Panc1 (cell line): Measurements from ENCODE around the gene FNBP1L. TPM values are rescaled to one million over a fixed set of nuclear protein-coding genes. Genes with fewer than 3 reads are reported as not detected.
A peak's percentile ranks its signal among the peaks of the same experiment; 100 is the strongest.
"Not testable (repeated sequence)": the region's sequence is repeated elsewhere in the genome, so short reads cannot be mapped to it uniquely, and the experiment has no call there.

ENCODE experiments used
- ATAC-seq: fragments of 200-7000 bp; cut with Tn5 transposase; 2 replicates; pipeline ENCODE4 v1.9.1; 2020; ENCODE audit warnings: mild to moderate bottlenecking, moderate library complexity
- BruUV-seq: library from RNA; stranded (reverse); fragments of 400-500 nt; replicated peaks from 2 replicates; lab custom pipeline; 2021; lab: Mats Ljungman, UMichigan
- CTCF ChIA-PET: fragments of 300-600 bp; sonication (Branson Sonifier 250); formaldehyde crosslinking; loops from one replicate; lab custom pipeline; 2022; ENCODE audit warnings: antibody characterized with exemption; lab: Charles Lee
- POLR2A ChIA-PET: fragments of 300-600 bp; sonication (Branson Sonifier 250); formaldehyde crosslinking; loops from one replicate; lab custom pipeline; 2022; ENCODE audit warnings: antibody characterized with exemption; lab: Charles Lee
- DNase-seq: peaks from one replicate; pipeline ENCODE4 v3.0.0-alpha.2; 2010; ENCODE audit warnings: low read depth, low spot score
- H3K27ac ChIP-seq: 2 replicates; pipeline ENCODE4 v1.5.1; 2011; ENCODE audit warnings: mild to moderate bottlenecking, low read length, inconsistent platforms
- H3K27me3 ChIP-seq: fragments of 200-500 bp; sonication (Bioruptor generic); 2 replicates; pipeline ENCODE4 v1.6.0; 2014; ENCODE audit warnings: low read length, inconsistent platforms; ENCODE audit not compliant: control insufficient read depth, insufficient read depth
- H3K36me3 ChIP-seq: fragments of 200-500 bp; sonication (Bioruptor generic); 2 replicates; pipeline ENCODE4 v1.5.1; 2014; ENCODE audit warnings: inconsistent platforms, mild to moderate bottlenecking, low read length, moderate library complexity; ENCODE audit not compliant: control insufficient read depth, insufficient read depth
- H3K4me1 ChIP-seq: 2 replicates; pipeline ENCODE4 v1.5.1; 2011; ENCODE audit warnings: inconsistent platforms, mild to moderate bottlenecking, low read length, moderate library complexity; ENCODE audit not compliant: control insufficient read depth, insufficient read depth
- H3K4me3 ChIP-seq, 2 experiments: 2 replicates each; pipeline ENCODE4 v1.5.1; 2011 to 2012; ENCODE audit warnings: low read depth in 2 of 2, low read length in 2 of 2, mild to moderate bottlenecking in 2 of 2, inconsistent platforms in 1 of 2, moderate library complexity in 1 of 2
- H3K9me3 ChIP-seq: fragments of 200-500 bp; sonication (Bioruptor generic); 2 replicates; pipeline ENCODE4 v1.5.1; 2014; ENCODE audit warnings: low read depth, mild to moderate bottlenecking, inconsistent platforms, low read length, moderate library complexity; ENCODE audit not compliant: control insufficient read depth, insufficient read depth
- CTCF ChIP-seq: fragments of 450-650 bp; IDR thresholded peaks from 2 replicates; pipeline ENCODE4 v1.5.1; 2017; ENCODE audit warnings: mild to moderate bottlenecking
- POLR2AphosphoS5 ChIP-seq: IDR thresholded peaks from 2 replicates; pipeline ENCODE4 v1.6.1; 2012; ENCODE audit warnings: mild to moderate bottlenecking, low read depth, low read length, moderate library complexity
- SIN3A ChIP-seq: IDR thresholded peaks from 2 replicates; pipeline ENCODE4 v1.6.1; 2012; ENCODE audit warnings: low read depth, mild to moderate bottlenecking, low read length, moderate library complexity, borderline replicate concordance; ENCODE audit not compliant: insufficient read depth
- TCF7L2 ChIP-seq: IDR thresholded peaks from 2 replicates; pipeline ENCODE4 v1.6.1; 2011; ENCODE audit warnings: mild to moderate bottlenecking, low read depth, low read length, inconsistent platforms
- in situ Hi-C: cut with HindIII; loops from 2 replicates; pipeline ENCODE4 v1.10.0; 2016; ENCODE audit warnings: low sequenced_read_pairs, low pct_unique_long_range_greater_than_20kb
- intact Hi-C: fragments of 100-400 bp; cut with micrococcal nuclease; formaldehyde crosslinking; loops from one replicate; pipeline ENCODE4 v1.10.0; 2022; ENCODE audit not compliant: unreplicated experiment
- total RNA-seq: library from RNA; stranded (reverse); gene quantifications from one replicate; pipeline ENCODE4 v1.2.1, GENCODE V29; 2021; ENCODE audit not compliant: unreplicated experiment
- TF ChIP-seq, protein P1 (sequence below), 2 experiments: IDR thresholded peaks; 2 replicates each; pipeline ENCODE4 v1.6.1; 2011 to 2012; ENCODE audit warnings: low read depth in 2 of 2, control low read depth in 1 of 2, low read length in 1 of 2, mild to moderate bottlenecking in 1 of 2, moderate library complexity in 1 of 2; ENCODE audit not compliant: insufficient read depth in 1 of 2

Gene FNBP1L
- total RNA-seq, 1 experiment from 2014 or later: 25.1 TPM

DNA sequence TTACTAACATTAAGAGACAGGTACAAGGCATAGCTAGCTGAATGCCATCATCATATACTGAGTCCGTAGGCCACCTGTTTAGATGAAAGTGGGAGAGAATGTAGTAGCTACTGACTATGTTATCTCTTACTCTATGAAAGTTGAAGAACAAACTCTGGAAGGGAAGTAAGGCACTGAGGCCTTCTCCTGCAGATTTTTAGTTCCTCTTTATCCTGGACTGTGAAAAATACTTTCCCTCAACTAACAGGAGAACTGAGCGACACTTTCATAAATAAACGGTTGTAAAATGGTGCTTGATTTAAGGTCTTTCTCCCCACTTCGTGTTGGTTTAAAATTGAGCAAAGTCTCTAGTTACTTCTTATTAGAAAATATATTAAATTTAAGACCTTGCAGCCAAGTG is 101.9 kb downstream of the FNBP1L start:
- intact Hi-C loops: loop anchor here (10.0 kb wide), 1 partner anchor 105 kb away; the partner anchor contains the start of gene FNBP1L
- CTCF ChIA-PET: no interaction called here

GRCh38 chr1:93552741-93553455 is 105.0 kb downstream of the FNBP1L start:
- peak; percentile 77 for ATAC-seq
- Histone ChIP-seq H3K27ac (no peak overlapping the region; the same call in 1 of the 2 replicates), H3K9me3 (no peaks in the 10 kb centered on the region), H3K36me3 (peaks cover 8% of the 10 kb centered on the region; the same call in 1 of the 2 replicates), H3K4me1 (peaks cover 27% of the 10 kb centered on the region), H3K27me3 (no peaks in the 10 kb centered on the region), H3K4me3 (no peak overlapping the region)
- BruUV-seq: TSS peak; percentile 20
- POLR2A ChIA-PET: interaction anchor here (0.8 kb wide), 1 partner anchor 25 kb away, joined by 3 read pairs; no protein-coding TSS in a partner anchor
- TF ChIP-seq SIN3A: no peak
- peak; percentile 67; the same call in 1 of the 2 replicates for TF ChIP-seq TCF7L2
- CTCF ChIA-PET: interaction anchor here (0.8 kb wide), 1 partner anchor 249 kb away, joined by 4 read pairs; no protein-coding TSS in a partner anchor
- intact Hi-C loops: no loop called here
- in situ Hi-C loops: no loop called here
- DNase-seq: no peak

More for the DNA sequence above, 101.9 kb downstream of the FNBP1L start:
- ATAC-seq (no peak), DNase-seq (no peak)
- H3K4me1 ChIP-seq: peaks cover 22% of the 10 kb centered on the region
- POLR2A ChIA-PET: no interaction called here
- no peak for TF ChIP-seq POLR2AphosphoS5
- TF ChIP-seq TCF7L2: no peak
- TF ChIP-seq, protein P1, sequence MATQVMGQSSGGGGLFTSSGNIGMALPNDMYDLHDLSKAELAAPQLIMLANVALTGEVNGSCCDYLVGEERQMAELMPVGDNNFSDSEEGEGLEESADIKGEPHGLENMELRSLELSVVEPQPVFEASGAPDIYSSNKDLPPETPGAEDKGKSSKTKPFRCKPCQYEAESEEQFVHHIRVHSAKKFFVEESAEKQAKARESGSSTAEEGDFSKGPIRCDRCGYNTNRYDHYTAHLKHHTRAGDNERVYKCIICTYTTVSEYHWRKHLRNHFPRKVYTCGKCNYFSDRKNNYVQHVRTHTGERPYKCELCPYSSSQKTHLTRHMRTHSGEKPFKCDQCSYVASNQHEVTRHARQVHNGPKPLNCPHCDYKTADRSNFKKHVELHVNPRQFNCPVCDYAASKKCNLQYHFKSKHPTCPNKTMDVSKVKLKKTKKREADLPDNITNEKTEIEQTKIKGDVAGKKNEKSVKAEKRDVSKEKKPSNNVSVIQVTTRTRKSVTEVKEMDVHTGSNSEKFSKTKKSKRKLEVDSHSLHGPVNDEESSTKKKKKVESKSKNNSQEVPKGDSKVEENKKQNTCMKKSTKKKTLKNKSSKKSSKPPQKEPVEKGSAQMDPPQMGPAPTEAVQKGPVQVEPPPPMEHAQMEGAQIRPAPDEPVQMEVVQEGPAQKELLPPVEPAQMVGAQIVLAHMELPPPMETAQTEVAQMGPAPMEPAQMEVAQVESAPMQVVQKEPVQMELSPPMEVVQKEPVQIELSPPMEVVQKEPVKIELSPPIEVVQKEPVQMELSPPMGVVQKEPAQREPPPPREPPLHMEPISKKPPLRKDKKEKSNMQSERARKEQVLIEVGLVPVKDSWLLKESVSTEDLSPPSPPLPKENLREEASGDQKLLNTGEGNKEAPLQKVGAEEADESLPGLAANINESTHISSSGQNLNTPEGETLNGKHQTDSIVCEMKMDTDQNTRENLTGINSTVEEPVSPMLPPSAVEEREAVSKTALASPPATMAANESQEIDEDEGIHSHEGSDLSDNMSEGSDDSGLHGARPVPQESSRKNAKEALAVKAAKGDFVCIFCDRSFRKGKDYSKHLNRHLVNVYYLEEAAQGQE (IDR thresholded peaks at IDR 0.05; ENCODE audit: insufficient read depth in 1 of 2, low read depth in 2 of 2, low read length in 1 of 2): no peak
- TF ChIP-seq SIN3A: no peak
- no peak for TF ChIP-seq CTCF
- in situ Hi-C loops: no loop called here
- H3K9me3 ChIP-seq: no peaks in the 10 kb centered on the region
- H3K36me3 ChIP-seq: peaks cover 8% of the 10 kb centered on the region
- no peaks in the 10 kb centered on the region for H3K27me3 ChIP-seq
- no peak overlapping the region for H3K4me3 ChIP-seq
- no TSS peak for BruUV-seq
- no peak overlapping the region for H3K27ac ChIP-seq

DNA sequence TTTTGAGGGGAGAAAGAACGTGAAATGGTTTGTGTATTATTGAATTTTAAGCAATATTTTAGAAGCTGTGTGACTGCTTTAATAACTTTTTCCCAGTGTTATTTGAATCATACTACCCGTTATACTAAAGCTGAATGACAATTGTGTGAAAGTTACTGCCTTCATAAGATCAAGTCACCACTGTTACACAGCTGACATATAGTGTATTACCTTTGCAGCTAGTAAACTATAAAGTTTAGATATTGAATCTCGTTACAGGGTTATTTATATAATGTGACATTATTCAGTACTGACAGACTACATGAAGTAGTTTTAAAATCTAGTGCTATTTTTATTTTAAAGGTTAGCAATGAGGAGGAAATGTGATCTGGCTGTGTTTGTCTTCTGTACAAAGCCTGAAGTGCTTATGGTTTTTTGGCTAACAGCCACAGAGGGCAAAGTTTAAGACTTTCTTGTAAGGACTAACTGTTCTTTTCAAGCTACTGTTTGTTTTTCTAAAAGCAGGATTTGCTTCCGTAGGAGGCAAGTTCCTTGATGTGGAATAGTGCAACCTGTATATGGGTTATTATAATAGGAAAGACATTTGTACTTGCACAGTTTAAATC is 106.1 kb downstream of the FNBP1L start:
- DNase-seq, BruUV-seq, CTCF ChIA-PET, H3K9me3 ChIP-seq, intact Hi-C loops, H3K36me3 ChIP-seq, H3K4me3 ChIP-seq, in situ Hi-C loops, POLR2A ChIA-PET, H3K27me3 ChIP-seq, H3K27ac ChIP-seq: not testable (repeated sequence)
- ATAC-seq: 0 out of 2 replicates have a peak, but pooled peaks have one; percentile 42
- peaks cover 27% of the 10 kb centered on the region for H3K4me1 ChIP-seq
